Loucy (cell line): ENCODE results near the gene PRXL2A.
"Not testable (repeated sequence)": the region's sequence is repeated elsewhere in the genome, so short reads cannot be mapped to it uniquely, and the experiment has no call there.

Experiments
- CTCF ChIP-seq: fragments of 200-600 bp; sonication (generic); conservative IDR thresholded peaks from 2 replicates; pipeline ENCODE4 v1.5.1; 2014; ENCODE audit warnings: mild to moderate bottlenecking, antibody characterized with exemption, low read length
- EZH2phosphoT487 ChIP-seq: fragments of 200-600 bp; IDR thresholded peaks from 2 replicates; pipeline ENCODE4 v1.6.1; 2018; ENCODE audit warnings: antibody characterized with exemption, mild to moderate bottlenecking, moderate library complexity, borderline replicate concordance

GRCh38 chr10:80417256-80417655 lies 8.9 kb downstream of the PRXL2A start:
- not testable (repeated sequence) for TF ChIP-seq CTCF, EZH2phosphoT487
